Retinal pigment epithelial cell (primary cell): ENCODE measurements around the gene GIMAP8.

Experiments
- DNase-seq: peaks from one replicate; pipeline ENCODE4 v3.0.0-alpha.2; 2010; ENCODE audit warnings: low read depth
- H3K4me3 ChIP-seq: 2 replicates; pipeline ENCODE4 v1.5.1; 2011; ENCODE audit warnings: mild to moderate bottlenecking, low read length, control low read depth, moderate library complexity
- TF ChIP-seq, protein P1 (sequence below): conservative IDR thresholded peaks from 2 replicates; pipeline ENCODE4 v1.5.1; 2011; ENCODE audit warnings: low read depth, low read length, control low read depth, inconsistent platforms

The GIMAP8 gene

GRCh38 chr7:150408393-150409299 lies 41.8 kb upstream of the GIMAP8 start:
- DNase-seq, result no peak
- TF ChIP-seq, protein P1, sequence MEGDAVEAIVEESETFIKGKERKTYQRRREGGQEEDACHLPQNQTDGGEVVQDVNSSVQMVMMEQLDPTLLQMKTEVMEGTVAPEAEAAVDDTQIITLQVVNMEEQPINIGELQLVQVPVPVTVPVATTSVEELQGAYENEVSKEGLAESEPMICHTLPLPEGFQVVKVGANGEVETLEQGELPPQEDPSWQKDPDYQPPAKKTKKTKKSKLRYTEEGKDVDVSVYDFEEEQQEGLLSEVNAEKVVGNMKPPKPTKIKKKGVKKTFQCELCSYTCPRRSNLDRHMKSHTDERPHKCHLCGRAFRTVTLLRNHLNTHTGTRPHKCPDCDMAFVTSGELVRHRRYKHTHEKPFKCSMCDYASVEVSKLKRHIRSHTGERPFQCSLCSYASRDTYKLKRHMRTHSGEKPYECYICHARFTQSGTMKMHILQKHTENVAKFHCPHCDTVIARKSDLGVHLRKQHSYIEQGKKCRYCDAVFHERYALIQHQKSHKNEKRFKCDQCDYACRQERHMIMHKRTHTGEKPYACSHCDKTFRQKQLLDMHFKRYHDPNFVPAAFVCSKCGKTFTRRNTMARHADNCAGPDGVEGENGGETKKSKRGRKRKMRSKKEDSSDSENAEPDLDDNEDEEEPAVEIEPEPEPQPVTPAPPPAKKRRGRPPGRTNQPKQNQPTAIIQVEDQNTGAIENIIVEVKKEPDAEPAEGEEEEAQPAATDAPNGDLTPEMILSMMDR, result no peak
- H3K4me3 ChIP-seq, result no peak overlapping the region

GRCh38 chr7:150409300-150410030 lies 41.0 kb upstream of the GIMAP8 start:
- TF ChIP-seq, protein P1, result no peak
- no peak for DNase-seq
- no peak overlapping the region for H3K4me3 ChIP-seq

DNA sequence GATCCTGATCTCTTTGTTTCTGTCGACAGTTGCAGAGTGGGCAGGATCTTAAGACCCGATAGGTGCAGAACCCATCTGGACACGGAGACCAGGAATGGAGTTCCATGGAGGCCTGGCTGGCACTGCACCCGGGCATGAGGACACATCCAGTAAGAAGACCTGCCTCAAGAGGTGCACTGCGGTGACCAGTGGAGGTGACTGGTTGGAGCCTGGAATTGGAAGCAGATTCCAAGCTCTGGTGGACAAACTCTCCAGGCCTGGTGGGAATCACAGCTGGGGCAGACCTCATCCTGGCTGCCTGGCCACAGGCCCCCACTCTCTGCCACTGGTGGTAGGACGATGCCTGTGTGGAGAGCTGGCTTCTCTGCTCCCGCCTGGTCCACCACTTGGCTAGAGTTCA lies 40.3 kb upstream of the GIMAP8 start:
- no peak overlapping the region for H3K4me3 ChIP-seq
- no peak for DNase-seq
- TF ChIP-seq, protein P1, result no peak

DNA sequence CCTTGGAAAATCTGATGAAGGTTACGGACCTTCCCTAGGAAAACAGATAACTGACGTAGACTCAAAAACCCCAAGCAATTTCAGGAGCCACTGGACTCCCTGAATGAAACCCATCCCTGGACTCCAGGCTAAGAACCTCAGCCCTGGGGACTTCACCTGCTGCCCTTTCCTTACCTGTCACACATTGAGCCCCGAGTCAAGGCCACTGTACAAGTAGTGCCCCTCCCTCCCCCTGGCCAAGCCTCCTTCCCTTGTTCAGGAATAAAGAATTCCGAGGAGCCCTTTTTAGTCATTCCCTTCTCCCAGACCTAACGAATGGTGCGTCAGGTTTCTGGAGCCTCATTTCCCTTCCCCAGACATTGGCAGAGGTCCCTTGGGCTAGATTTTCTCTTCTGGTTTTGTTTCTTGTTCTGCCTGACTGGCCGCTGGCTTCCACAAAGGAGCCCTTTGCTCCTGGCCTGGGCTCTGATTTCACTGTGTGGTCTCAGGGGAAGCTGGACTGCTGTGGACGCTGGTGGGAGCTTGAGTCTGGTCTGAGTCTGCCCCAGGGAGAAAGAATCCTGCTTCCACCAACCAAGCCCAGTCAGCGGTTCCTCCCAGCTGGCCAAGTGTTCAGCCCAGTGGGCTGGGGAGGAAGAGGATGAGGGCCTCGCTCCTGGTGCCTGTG lies 39.6 kb upstream of the GIMAP8 start:
- H3K4me3 ChIP-seq, result no peak overlapping the region
- DNase-seq, result no peak
- TF ChIP-seq, protein P1, result no peak

DNA sequence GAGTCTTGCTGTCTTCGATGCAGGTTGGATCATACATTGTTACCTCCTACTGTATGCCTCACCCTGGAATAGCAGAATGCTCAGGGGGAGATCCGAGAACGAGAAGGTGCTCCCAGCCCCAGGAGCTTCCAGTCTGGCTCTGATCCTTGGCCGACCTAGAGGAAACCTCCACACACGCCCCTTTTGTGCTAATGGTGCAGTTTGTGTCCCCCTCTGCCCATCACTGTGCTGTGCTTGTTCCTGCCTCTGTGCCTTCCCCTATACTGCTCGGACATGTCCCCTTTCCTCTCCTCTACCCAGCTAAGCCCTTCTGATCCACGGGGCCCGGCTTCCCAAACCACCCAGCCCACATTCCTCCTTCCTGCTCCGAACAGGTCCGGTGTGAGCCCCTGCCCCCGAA lies 38.8 kb upstream of the GIMAP8 start:
- no peak for DNase-seq
- no peak overlapping the region for H3K4me3 ChIP-seq
- TF ChIP-seq, protein P1, result no peak

- H3K4me3 ChIP-seq, result no peak overlapping the region
- TF ChIP-seq, protein P1, result no peak
- no peak for DNase-seq
Measured at GRCh38 chr7:150412016-150412415, 38.4 kb upstream of the GIMAP8 start.
